A673 (cell line): ENCODE measurements around the gene AGT. TPM values are rescaled to one million over a fixed set of nuclear protein-coding genes. Genes with fewer than 3 reads are reported as not detected.
A peak's percentile ranks its signal among the peaks of the same experiment; 100 is the strongest.
"Not testable (repeated sequence)": the region's sequence is repeated elsewhere in the genome, so short reads cannot be mapped to it uniquely, and the experiment has no call there.

ENCODE experiments used
- BruUV-seq: library from RNA; stranded (reverse); fragments of 400-500 nt; replicated peaks from 2 replicates; lab custom pipeline; 2021; lab: Mats Ljungman, UMichigan
- CTCF ChIA-PET: fragments of 300-600 bp; sonication (Branson Sonifier 250); formaldehyde crosslinking; loops from one replicate; lab custom pipeline; 2022; ENCODE audit warnings: antibody characterized with exemption; lab: Charles Lee
- POLR2A ChIA-PET: fragments of 300-600 bp; sonication (Branson Sonifier 250); formaldehyde crosslinking; loops from one replicate; lab custom pipeline; 2022; ENCODE audit warnings: antibody characterized with exemption; ENCODE audit not compliant: low non-redundant PET; lab: Charles Lee
- DNase-seq: peaks from one replicate; pipeline ENCODE4 v3.0.0-alpha.2; 2015; ENCODE audit warnings: low spot score
- H3K27ac ChIP-seq: fragments of 200-600 bp; sonication (generic); 2 replicates; pipeline ENCODE4 v1.5.1; 2016; ENCODE audit warnings: mixed run types, low read depth, mild to moderate bottlenecking, mixed read lengths, antibody characterized with exemption, low read length; ENCODE audit not compliant: poor library complexity, severe bottlenecking
- H3K27me3 ChIP-seq: fragments of 200-600 bp; sonication (generic); replicated peaks from 2 replicates; pipeline ENCODE4 v1.6.1; 2017; ENCODE audit warnings: mixed run types, low read depth, mild to moderate bottlenecking, mixed read lengths, antibody characterized with exemption, low read length; ENCODE audit not compliant: insufficient read depth, poor library complexity
- H3K36me3 ChIP-seq: fragments of 200-600 bp; sonication (generic); 2 replicates; pipeline ENCODE4 v1.6.1; 2016; ENCODE audit warnings: mixed run types, mild to moderate bottlenecking, mixed read lengths, antibody characterized with exemption, low read length; ENCODE audit not compliant: insufficient read depth, poor library complexity, severe bottlenecking
- H3K4me1 ChIP-seq: fragments of 200-600 bp; sonication (generic); 2 replicates; pipeline ENCODE4 v1.6.1; 2017; ENCODE audit warnings: mixed run types, mild to moderate bottlenecking, mixed read lengths, antibody characterized with exemption, low read length; ENCODE audit not compliant: insufficient read depth, poor library complexity, severe bottlenecking
- H3K4me3 ChIP-seq: fragments of 200-600 bp; sonication (generic); 2 replicates; pipeline ENCODE4 v1.5.1; 2016; ENCODE audit warnings: low read depth, mixed run types, mild to moderate bottlenecking, mixed read lengths, low read length; ENCODE audit not compliant: poor library complexity, severe bottlenecking
- H3K9me3 ChIP-seq: fragments of 200-600 bp; sonication (generic); 2 replicates; pipeline ENCODE4 v1.6.1; 2016; ENCODE audit warnings: mixed run types, low read depth, mild to moderate bottlenecking, mixed read lengths, antibody characterized with exemption, low read length; ENCODE audit not compliant: poor library complexity, severe bottlenecking
- CTCF ChIP-seq: fragments of 300-800, 200-600 bp; sonication (generic); conservative IDR thresholded peaks from 2 replicates; pipeline ENCODE4 v1.5.1; 2017; ENCODE audit warnings: low read depth, mild to moderate bottlenecking, antibody characterized with exemption, low read length, moderate library complexity, mixed read lengths
- EZH2 ChIP-seq: fragments of 200-600 bp; sonication (generic); IDR thresholded peaks from 2 replicates; pipeline ENCODE4 v1.6.1; 2017; ENCODE audit warnings: borderline replicate concordance, low read depth, mild to moderate bottlenecking, mixed read lengths, antibody characterized with exemption, low read length; ENCODE audit not compliant: poor library complexity, severe bottlenecking
- intact Hi-C: fragments of 100-400 bp; cut with micrococcal nuclease; formaldehyde crosslinking; loops from one replicate; pipeline ENCODE4 v1.10.0; 2022; ENCODE audit not compliant: unreplicated experiment
- total RNA-seq: library from RNA; stranded (reverse); gene quantifications from 2 replicates; pipeline ENCODE4 v1.2.3, GENCODE V29; 2021

The AGT gene
- total RNA-seq, 1 experiment from 2014 or later, result not detected

- no peak for DNase-seq
- no peaks in the 10 kb centered on the region for H3K4me1 ChIP-seq
- POLR2A ChIA-PET, result no interaction called here
- intact Hi-C loops, result no loop called here
- no peaks in the 10 kb centered on the region for H3K27me3 ChIP-seq
- H3K36me3 ChIP-seq, result no peaks in the 10 kb centered on the region
- CTCF ChIA-PET, result no interaction called here
- TF ChIP-seq CTCF, result no peak
- TF ChIP-seq EZH2, result no peak
- H3K4me3 ChIP-seq, result no peak overlapping the region
- no peak overlapping the region for H3K27ac ChIP-seq
- H3K9me3 ChIP-seq, result no peaks in the 10 kb centered on the region
- BruUV-seq, result no TSS peak
These were observed 13.8 kb downstream of the AGT start for GRCh38 chr1:230700132-230700531.

GRCh38 chr1:230699716-230700115, 14.2 kb downstream of the AGT start:
- no peak for DNase-seq
- no TSS peak for BruUV-seq
- Histone ChIP-seq H3K27ac (no peak overlapping the region), H3K4me3 (no peak overlapping the region), H3K27me3 (no peaks in the 10 kb centered on the region), H3K9me3 (no peaks in the 10 kb centered on the region), H3K4me1 (no peaks in the 10 kb centered on the region), H3K36me3 (no peaks in the 10 kb centered on the region)
- intact Hi-C loops, result no loop called here
- CTCF ChIA-PET, result no interaction called here
- no peak for TF ChIP-seq EZH2
- POLR2A ChIA-PET, result no interaction called here

DNA sequence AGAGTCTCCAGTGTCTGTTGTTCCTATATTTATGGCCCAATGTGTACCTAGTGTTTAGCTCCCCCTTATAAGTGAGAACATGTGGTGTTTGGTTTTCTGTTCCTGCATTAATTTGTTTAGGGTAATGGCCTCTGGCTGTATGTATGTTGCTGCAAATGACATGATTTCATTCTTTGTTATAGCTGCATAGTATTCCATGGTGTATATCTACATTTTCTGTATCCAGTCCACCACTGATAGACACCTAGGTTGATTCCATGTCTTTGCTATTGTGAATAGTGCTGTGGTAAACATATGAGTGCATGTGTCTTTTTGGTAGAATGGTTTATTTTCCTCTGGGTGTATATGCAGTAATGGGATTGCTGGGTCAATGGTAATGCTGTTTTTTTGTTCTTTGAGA, 15.0 kb downstream of the AGT start:
- intact Hi-C loops, BruUV-seq, H3K9me3 ChIP-seq, H3K27me3 ChIP-seq, DNase-seq, H3K27ac ChIP-seq, H3K36me3 ChIP-seq, H3K4me1 ChIP-seq, H3K4me3 ChIP-seq, CTCF ChIA-PET, POLR2A ChIA-PET: not testable (repeated sequence)

- no TSS peak for BruUV-seq
- CTCF ChIA-PET, result no interaction called here
These were observed 15.8 kb downstream of the AGT start for GRCh38 chr1:230698130-230698529.

More at GRCh38 chr1:230698130-230698529, 15.8 kb downstream of the AGT start:
- Histone ChIP-seq H3K4me3 (no peak overlapping the region), H3K27me3 (no peaks in the 10 kb centered on the region), H3K36me3 (no peaks in the 10 kb centered on the region), H3K9me3 (no peaks in the 10 kb centered on the region), H3K27ac (no peak overlapping the region), H3K4me1 (no peaks in the 10 kb centered on the region)
- POLR2A ChIA-PET, result no interaction called here
- intact Hi-C loops, result no loop called here
- TF ChIP-seq CTCF (peak; percentile 28; the same call in 1 of the 2 replicates), EZH2 (no peak)
- DNase-seq, result no peak
